Stimulated activated CD4-positive, alpha-beta T cell treated with anti-CD3 and anti-CD28 coated beads, Interleukin-2, amount 100 ng/mL, for 24 hours (primary cell): Measurements from ENCODE around the gene NR2F2.
"Not testable (repeated sequence)": the region's sequence is repeated elsewhere in the genome, so short reads cannot be mapped to it uniquely, and the experiment has no call there.

Experiments
- DNase-seq, 2 donors: peaks; one replicate each; pipeline ENCODE4 v3.0.0-alpha.2; 2020

Gene NR2F2

GRCh38 chr15:96374499-96374898 is 44.0 kb downstream of the NR2F2 start:
- no peak for DNase-seq

DNA sequence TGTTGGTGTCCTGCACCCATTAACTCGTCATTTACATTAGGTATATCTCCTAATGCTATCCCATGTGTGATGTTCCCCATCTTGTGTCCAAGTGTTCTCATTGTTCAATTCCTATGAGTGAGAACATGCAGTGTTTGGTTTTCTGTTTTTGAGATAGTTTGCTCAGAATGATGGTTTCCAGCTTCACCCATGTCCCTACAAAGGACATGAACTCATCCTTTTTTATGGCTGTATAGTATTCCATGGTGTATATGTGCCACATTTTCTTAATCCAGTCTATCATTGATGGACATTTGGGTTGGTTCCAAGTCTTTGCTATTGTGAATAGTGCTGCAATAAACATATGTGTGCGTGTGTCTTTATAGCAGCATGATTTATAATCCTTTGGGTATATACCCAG is 49.1 kb downstream of the NR2F2 start:
- DNase-seq, result not testable (repeated sequence)

DNA sequence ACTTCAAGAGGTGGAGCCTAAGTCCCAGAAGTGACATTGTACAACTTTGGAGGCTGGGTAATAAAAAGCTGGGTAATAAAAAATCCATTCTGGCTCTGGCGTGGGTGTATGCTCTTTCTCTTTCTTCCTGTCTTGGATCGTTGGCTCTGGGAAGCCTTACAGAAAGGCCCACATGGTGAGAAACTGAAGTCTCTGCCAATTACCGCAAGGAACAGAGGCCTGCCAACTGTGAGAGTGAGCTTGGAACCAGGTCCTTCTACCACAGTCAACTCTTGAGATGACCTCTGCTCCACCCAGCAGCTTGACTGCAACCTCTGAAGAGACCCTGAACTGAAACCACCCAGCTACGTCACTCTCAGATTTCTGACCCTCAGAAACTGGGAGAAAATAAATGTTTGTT is 51.0 kb downstream of the NR2F2 start:
- no peak for DNase-seq

- no peak for DNase-seq
Observed at GRCh38 chr15:96385195-96385594, 54.7 kb downstream of the NR2F2 start.

- no peak for DNase-seq
Observed at GRCh38 chr15:96388673-96389072, 58.2 kb downstream of the NR2F2 start.
